GM06990 (cell line): ENCODE data around the gene PLCZ1.

Experiments
- DNase-seq: peaks from one replicate; pipeline ENCODE4 v3.0.0-alpha.2; 2011; ENCODE audit not compliant: insufficient read length; ENCODE audit errors: extremely low read depth
- H3K27me3 ChIP-seq: replicated peaks from 2 replicates; pipeline ENCODE4 v1.6.0; 2011; ENCODE audit warnings: low read length; ENCODE audit not compliant: control insufficient read depth, insufficient read depth
- H3K36me3 ChIP-seq: 2 replicates; pipeline ENCODE4 v1.5.1; 2011; ENCODE audit warnings: low read length; ENCODE audit not compliant: control insufficient read depth, insufficient read depth
- H3K4me3 ChIP-seq: replicated peaks from 2 replicates; pipeline ENCODE4 v1.5.1; 2011; ENCODE audit warnings: low read depth, mild to moderate bottlenecking, control low read depth, low read length
- TF ChIP-seq, protein P1 (sequence below): IDR thresholded peaks from 2 replicates; pipeline ENCODE4 v1.5.1; 2011; ENCODE audit warnings: low read length, control low read depth, mild to moderate bottlenecking, inconsistent platforms; ENCODE audit not compliant: insufficient read depth, poor library complexity, severe bottlenecking

The PLCZ1 gene

DNA sequence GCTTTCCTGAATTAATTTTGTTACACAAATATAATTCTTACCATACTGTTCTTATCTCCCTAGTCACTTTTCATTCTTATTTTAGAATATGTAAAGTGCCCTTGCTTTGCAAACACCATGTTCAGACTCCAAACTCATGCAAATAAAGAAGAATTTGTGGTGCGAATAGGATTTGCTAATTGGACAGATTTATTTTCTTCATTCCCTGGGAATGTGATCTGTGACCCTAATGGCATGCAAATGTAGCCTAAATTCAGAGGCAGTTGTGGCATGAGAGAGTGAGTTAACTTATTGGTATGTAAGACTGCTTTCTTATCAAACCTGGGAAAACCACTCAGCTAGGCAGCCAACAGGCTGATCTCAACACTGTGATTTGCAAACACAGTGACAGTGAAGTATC, 10.1 kb upstream of the PLCZ1 start:
- Histone ChIP-seq H3K4me3 (no peak overlapping the region), H3K36me3 (no peaks in the 10 kb centered on the region), H3K27me3 (no peaks in the 10 kb centered on the region)
- TF ChIP-seq, protein P1, sequence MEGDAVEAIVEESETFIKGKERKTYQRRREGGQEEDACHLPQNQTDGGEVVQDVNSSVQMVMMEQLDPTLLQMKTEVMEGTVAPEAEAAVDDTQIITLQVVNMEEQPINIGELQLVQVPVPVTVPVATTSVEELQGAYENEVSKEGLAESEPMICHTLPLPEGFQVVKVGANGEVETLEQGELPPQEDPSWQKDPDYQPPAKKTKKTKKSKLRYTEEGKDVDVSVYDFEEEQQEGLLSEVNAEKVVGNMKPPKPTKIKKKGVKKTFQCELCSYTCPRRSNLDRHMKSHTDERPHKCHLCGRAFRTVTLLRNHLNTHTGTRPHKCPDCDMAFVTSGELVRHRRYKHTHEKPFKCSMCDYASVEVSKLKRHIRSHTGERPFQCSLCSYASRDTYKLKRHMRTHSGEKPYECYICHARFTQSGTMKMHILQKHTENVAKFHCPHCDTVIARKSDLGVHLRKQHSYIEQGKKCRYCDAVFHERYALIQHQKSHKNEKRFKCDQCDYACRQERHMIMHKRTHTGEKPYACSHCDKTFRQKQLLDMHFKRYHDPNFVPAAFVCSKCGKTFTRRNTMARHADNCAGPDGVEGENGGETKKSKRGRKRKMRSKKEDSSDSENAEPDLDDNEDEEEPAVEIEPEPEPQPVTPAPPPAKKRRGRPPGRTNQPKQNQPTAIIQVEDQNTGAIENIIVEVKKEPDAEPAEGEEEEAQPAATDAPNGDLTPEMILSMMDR = no peak
- no peak for DNase-seq

DNA sequence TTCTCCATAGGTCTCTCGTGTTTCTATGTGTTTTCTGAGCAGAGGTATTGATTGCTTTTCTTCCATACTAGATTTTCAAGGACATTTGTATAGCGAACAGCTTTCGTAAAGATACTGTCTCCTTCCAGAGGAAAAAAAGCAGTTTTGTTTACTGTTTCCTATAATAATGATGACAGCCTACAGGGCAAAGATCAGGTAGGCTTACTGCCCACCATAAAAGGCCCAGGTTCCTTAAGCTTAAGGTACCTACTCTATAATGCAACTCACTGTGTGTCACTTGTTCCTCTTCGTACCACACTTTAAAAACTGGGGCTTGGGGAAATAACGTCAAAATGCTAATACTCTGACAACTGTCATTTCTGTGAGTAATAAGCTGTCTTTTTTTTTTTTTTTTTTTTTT, 6.7 kb downstream of the PLCZ1 start:
- no peak for DNase-seq
- no peaks in the 10 kb centered on the region for H3K36me3 ChIP-seq
- H3K27me3 ChIP-seq = no peaks in the 10 kb centered on the region
- TF ChIP-seq, protein P1 = no peak
- H3K4me3 ChIP-seq = no peak overlapping the region

DNA sequence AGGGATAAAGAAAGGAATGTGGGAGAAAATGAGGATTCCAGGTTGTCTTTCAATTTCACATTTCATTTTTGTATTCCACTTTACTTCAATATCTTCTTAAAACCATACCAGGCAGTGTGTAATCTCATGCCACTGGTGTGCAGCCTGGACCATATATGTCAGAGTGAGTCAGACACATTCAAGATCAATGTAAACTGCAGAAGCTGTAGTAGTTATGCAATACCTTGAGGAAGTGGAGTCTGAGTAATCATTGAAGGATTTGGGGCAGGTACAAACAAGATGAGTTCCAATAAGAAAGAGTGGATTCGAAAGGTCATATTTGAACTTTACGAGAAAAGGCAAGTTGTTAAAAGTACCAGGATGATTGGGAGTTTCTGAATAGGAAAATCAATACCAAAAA, 14.1 kb downstream of the PLCZ1 start:
- Histone ChIP-seq H3K4me3 (no peak overlapping the region), H3K36me3 (no peaks in the 10 kb centered on the region), H3K27me3 (no peaks in the 10 kb centered on the region)
- DNase-seq = no peak
- TF ChIP-seq, protein P1 = no peak

DNA sequence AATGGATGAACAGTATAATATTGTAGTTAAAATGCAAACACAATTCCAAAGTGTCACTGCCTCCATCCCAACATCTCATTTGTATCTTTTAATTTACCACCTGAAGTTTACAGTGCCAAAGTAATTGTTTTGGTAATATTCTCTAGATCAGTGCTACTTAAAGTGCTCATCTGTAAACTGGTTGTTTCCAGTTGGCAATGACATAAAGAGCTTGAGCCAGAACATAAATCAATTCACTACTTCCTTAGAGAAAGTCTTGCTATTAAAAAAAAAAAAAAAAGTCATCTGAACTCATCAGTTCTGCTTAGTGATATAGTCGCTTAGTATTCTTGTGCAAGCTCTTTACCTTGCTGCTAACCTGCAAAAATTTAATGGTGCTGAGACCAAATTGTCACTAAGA, 16.4 kb downstream of the PLCZ1 start:
- H3K27me3 ChIP-seq = no peaks in the 10 kb centered on the region
- no peak for DNase-seq
- H3K36me3 ChIP-seq = no peaks in the 10 kb centered on the region
- TF ChIP-seq, protein P1 = no peak
- no peak overlapping the region for H3K4me3 ChIP-seq

DNA sequence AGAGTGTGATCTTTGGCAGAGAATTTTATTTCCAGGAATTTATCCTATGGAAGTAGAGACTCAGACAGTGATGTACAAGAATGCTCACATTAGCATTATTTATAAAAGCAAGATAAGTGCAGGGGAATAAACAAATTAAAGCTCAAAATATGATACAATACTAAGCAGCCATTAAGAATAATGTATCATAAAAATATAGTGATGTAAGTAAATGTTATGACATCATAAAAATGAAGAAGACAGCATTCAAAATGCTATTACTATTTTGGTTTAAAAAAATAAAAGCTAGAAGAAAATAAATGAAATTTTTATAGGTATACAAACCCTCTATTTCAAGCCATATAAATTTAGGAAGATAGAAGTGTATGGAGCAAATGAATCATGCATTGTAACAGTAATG, 17.1 kb downstream of the PLCZ1 start:
- H3K36me3 ChIP-seq = no peaks in the 10 kb centered on the region
- TF ChIP-seq, protein P1 = no peak
- no peak for DNase-seq
- H3K4me3 ChIP-seq = no peak overlapping the region
- H3K27me3 ChIP-seq = no peaks in the 10 kb centered on the region

DNA sequence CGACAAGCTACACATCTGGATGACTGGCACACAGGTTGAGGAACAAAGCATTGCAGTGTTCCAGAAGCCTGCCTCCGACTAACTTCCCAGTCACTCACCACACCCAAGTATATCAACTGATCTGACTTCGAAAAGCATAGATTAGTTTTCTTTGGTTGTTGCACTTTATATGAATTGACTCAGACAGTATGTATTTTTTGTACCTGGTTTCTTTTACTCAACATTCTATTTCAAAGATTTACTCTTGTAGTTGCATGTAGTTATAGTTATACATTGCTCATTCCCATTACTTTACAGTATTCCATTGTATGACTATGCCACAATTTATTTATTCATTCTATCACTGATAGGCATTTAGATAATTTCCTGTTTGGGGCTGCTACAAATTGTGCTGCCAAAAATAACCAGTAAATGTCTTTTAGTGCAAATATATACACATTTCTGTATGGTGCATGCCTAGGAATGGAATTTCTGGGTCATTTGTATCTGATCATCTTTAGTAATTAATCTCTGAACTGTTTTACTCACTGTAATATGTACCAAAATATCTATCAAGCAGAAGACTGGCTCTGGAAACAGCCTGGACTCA, 17.8 kb downstream of the PLCZ1 start:
- Histone ChIP-seq H3K4me3 (no peak overlapping the region), H3K27me3 (no peaks in the 10 kb centered on the region), H3K36me3 (no peaks in the 10 kb centered on the region)
- TF ChIP-seq, protein P1 = no peak
- DNase-seq = no peak
